ENCODE measurements around the gene SSUH2.
"Not testable (repeated sequence)": the region's sequence is repeated elsewhere in the genome, so short reads cannot be mapped to it uniquely, and the experiment has no call there.

SSUH2 gene

GRCh38 chr3:8608791-8609467 lies 35.7 kb downstream of the SSUH2 start:
- DNase-seq (ENCODE audit: low read depth), result no peak

- no peak for DNase-seq (ENCODE audit: low read depth)
Observed at GRCh38 chr3:8608041-8608790, 36.4 kb downstream of the SSUH2 start.

DNA sequence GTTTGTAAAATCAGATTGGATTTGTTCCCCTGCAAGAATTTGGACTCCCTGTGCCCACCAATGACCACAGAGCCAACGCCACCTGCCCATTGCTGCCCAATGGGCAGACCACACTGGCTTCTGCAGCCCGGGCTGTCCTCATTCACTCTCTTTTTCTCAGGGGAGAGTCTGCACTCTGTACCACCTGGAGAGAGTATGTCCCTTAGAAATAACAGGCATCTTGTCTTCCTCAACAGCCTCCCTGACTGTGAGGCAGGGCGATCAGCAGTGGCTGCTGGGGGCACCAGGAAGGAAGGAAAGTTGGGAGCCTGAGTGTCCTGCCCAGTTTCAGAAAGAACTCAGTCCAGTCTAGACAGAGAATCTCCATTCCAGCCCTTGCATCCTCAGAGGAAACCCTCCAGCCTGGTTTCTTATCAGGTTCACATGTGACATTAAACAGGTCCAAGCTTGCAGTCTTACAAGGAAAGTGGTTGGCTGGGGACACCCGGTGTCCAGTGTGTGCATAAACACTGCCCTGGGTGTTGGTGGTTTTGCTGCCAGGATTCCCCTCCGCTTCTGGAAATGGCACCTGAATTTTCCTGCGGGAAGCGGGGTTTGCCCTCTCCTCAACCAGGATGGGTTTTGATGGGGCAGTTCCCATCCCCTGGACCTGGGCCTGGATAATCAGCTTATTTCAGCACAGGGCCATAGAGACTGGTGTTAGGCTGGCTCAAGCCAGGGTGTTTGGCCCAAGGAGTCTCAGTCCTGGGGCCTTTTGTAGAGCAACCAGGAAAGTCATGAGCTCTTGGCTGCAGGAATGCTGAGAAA lies 37.2 kb downstream of the SSUH2 start:
- DNase-seq (ENCODE audit: low read depth), result no peak

- no peak for DNase-seq (ENCODE audit: low read depth)
Observed at GRCh38 chr3:8606701-8607231, 37.8 kb downstream of the SSUH2 start.

DNA sequence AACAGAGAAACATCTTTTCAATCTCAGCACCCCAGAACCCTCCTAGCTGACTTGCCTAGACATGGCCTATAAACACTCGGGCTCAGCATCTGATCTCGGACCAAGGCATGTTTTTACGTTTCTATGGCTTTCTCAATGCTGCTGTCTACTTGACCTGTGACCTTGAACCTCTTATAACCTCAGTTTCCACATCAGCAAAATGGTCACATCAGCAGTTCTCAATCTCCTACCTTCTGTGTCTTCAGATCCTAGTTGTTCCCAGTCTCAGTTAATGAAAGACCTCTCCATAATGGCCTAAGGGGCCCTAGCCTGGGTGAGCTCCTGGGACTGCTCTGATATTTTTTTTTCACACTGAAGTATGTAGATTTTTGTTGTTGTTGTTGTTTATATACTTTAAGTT lies 39.6 kb downstream of the SSUH2 start:
- no peak for DNase-seq (ENCODE audit: low read depth)

DNA sequence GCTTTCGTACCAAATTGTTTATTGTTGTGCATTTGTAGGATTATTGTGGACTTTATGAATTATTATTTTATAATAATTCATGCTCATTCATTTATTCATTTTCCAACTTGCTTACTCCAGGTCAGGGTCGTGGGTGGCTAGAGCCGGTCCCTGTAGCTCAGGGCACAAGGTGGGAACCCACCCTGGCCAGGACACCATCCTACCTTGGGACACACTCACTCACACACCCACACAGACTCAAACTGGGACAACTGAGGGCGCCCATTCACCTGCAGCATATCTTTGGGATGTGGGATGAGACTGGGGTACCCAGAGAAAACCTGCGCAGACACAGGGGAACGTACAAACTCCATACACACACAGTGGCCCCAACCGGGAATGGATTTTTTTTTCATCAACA lies 40.6 kb downstream of the SSUH2 start:
- no peak for DNase-seq (ENCODE audit: low read depth)

GRCh38 chr3:8603115-8603710 lies 41.4 kb downstream of the SSUH2 start:
- no peak for DNase-seq (ENCODE audit: low read depth)

GRCh38 chr3:8600457-8600856 lies 44.1 kb downstream of the SSUH2 start:
- DNase-seq (ENCODE audit: low read depth), result no peak

DNA sequence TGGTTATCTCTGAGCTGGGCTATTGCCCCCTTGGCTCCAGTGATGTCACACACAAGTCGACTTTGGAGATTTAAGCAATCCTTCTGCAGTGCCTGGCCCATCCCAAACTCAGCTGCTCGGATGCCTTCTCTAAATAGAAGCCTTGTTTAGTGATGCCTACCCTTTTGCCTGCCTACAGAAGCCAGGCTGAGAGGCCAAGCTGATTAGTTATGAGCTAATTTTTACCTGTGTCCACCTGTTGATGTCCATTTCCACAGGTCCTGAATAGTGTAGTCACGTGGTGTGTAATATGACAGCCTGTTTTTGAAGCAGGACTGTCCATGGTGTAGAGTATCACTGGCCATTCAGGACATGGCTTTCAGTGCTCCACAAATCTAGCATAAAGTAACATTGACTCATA lies 45.5 kb downstream of the SSUH2 start:
- no peak for DNase-seq (ENCODE audit: low read depth)

- DNase-seq (ENCODE audit: low read depth), result no peak
Observed at GRCh38 chr3:8597219-8597853, 47.3 kb downstream of the SSUH2 start.

DNA sequence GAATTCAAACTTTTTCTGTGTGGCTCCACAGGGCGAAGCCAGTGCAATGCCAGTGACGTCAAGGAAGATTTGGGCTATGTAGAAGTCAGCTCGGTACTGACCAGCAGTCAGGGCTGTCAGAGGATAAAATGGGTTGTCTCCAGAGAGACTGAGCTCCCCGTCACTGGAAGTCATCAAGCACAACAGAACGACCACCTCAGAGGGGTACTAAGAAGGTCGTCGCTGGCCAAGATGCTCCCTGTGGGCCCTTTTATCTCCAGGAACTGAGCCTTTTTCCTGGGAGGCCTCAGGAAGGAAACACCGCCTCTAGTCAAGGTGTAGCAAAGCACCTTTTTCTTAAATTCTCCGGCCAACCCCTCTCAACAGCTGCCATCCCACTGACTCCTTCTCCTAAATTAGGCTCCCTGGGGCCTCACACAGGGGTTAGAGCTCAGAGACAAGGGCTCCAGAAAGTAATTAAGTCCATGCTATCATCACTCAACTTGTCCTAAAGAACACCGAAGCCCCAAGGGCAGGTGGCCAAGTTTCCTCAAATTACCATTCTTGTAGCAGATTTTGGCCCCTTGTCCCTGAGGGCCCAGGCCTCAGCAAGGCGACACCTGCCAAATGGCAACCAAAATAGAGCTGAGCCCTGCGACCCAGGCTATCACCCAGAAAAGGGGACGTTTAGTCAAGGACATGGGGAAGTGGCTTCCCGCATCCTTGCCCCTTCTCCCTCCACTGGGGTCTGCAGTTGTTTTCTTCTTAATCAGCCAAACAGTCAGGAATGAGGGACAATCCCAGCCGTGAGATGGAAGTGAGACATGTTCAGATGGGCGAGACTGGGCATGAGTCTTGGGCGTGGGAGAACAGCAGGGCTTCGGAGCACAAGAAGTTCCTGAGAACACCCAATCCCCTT lies 48.0 kb downstream of the SSUH2 start:
- no peak for DNase-seq (ENCODE audit: low read depth)

GRCh38 chr3:8595695-8596115 lies 48.9 kb downstream of the SSUH2 start:
- DNase-seq (ENCODE audit: low read depth), result no peak

DNA sequence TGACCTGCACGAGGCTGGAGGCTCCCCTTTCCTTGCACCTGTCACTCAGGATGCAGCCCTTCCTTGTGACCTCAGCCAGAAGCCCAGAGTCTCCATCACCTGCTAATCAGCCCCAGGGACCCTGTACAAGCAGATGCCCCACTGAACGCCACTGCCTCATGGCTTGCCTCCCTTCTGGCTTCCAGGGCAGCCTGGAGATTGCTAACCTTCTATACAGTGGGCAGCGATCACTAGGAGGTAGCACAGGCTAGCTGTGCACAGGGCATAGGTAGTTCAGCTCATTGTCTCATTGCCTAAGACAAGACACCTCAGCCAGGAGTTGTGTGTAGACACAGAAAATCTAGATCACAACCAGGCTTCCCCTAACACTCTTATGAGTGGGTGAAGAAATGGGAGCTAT lies 49.3 kb downstream of the SSUH2 start:
- DNase-seq (ENCODE audit: low read depth), result no peak

DNA sequence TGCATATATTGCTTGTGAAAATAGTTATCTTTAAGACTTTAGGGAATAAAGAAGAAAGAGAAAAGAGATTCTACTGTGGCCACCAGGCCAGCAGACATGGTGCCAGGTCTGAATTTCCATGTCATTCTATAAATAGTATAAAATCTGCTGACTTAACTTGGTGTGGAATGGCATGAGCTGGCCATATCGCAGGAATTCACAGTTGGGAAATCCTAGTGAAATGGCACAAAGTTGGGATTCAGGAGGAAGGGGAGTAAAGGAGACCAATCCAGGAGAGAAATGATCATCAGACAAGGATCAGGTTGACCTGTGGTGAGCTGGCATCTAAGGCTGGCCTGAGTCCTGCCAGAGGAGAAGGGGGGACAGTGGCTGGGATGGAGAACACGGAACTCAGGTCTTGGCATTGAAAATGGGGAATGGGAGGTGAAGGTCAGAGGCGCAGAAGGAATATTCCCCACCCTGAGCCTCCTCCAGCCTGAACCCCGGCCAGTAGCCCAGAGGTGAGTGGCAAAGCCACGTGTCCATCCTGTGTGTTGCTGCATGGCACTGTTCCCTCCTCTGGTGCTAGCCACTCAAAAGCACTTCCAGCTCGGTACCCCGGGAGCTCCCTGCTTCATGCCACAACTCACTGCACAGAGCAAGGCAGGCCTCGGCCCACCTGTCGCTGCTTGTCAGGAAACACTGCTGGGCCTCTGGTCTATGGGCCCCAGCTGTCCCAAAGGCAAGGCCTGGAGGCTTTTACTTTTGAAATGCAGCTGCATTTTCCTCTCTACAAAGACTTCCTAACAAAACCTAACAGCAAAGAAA lies 51.4 kb downstream of the SSUH2 start:
- no peak for DNase-seq (ENCODE audit: low read depth)

DNA sequence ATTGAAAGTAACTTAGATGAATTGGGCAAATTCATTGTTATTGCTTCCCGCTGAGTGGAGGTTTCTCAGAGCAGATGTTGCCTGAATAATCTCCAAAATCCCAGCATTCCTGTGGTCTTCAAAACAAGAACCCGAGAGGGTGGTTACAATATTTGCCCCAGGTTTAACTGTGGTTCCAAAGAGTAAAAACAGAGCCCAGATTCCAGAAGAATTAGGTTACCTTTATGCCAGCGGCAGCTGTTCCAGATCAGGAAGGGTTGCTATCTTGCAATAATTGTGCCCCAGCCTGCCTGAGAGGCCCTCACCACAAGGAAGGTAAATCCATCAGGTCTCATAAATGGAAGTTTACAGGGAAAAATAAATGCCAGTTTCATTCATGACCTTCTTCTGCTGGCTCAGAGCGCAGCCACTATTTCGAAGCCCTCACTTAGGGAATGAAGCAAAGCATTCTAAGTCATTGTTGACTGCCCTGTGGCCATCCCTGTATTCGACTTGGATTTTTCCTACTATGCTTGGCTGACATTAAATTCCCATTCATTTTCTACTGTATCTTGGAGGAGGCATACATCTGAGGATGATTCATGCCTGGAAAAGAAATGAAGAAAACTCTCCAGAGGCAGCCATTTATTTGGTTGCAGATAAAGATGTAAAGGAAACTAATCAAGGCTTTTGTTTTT lies 54.6 kb downstream of the SSUH2 start:
- no peak for DNase-seq (ENCODE audit: low read depth)

DNA sequence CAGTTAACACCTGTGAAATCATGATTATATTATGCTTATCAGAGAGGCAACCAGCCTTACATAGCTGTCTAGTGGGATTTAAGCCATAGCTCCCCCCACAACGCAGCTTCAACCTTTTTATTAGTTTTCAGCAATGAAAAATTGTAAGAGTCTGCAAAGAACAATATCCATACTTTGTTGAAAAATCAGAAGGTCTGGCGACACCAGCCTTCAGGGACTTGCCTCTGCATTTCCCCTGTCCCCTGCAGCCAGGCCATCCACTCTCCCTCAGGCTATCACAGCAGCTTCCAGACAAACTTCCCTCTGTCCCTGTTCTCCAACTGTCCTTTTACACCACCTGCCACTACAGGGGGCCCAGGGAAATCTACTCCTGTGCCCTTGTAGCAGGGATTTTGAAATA lies 59.9 kb downstream of the SSUH2 start:
- no peak for DNase-seq (ENCODE audit: low read depth)

- DNase-seq (ENCODE audit: low read depth), result no peak
Observed at GRCh38 chr3:8581806-8582445, 62.7 kb downstream of the SSUH2 start.

GRCh38 chr3:8581373-8581772 lies 63.2 kb downstream of the SSUH2 start:
- DNase-seq (ENCODE audit: low read depth), result no peak

GRCh38 chr3:8580434-8580833 lies 64.2 kb downstream of the SSUH2 start:
- not testable (repeated sequence) for DNase-seq (ENCODE audit: low read depth)

All from stimulated activated CD8-positive, alpha-beta memory T cell treated with anti-CD3 and anti-CD28 coated beads, Interleukin-15, amount 100 ng/mL, for 24 hours (primary cell).